HepG2 (cell line): Measurements from ENCODE around the gene TMEM98. TPM values are rescaled to one million over a fixed set of nuclear protein-coding genes. Genes with fewer than 3 reads are reported as not detected.

Source experiments
- GATAD1 ChIP-seq: IDR thresholded peaks from 2 replicates; pipeline ENCODE4 v1.6.1; 2016; ENCODE audit warnings: missing genetic modification reagents, missing compliant biosample characterization
- GMEB1 ChIP-seq: sonication (generic); formaldehyde crosslinking; IDR thresholded peaks from 2 replicates; pipeline ENCODE4 v1.5.1; 2020; ENCODE audit warnings: missing genetic modification reagents, mild to moderate bottlenecking, borderline replicate concordance
- JUN ChIP-seq: sonication (generic); formaldehyde crosslinking; IDR thresholded peaks from 2 replicates; pipeline ENCODE4 v1.4.0; 2020; ENCODE audit warnings: mild to moderate bottlenecking, missing genetic modification reagents
- KAT7 ChIP-seq: IDR thresholded peaks from 2 replicates; pipeline ENCODE4 v1.6.1; 2018; ENCODE audit warnings: borderline replicate concordance, missing compliant biosample characterization
- NAIF1 ChIP-seq: sonication (generic); formaldehyde crosslinking; IDR thresholded peaks from 2 replicates; pipeline ENCODE4 v1.5.0; 2020; ENCODE audit warnings: mild to moderate bottlenecking, missing genetic modification reagents, borderline replicate concordance
- NFE2L2 ChIP-seq: fragments of 150-350 bp; IDR thresholded peaks from 2 replicates; pipeline ENCODE4 v1.6.1; 2014; ENCODE audit warnings: low read length
- NFRKB ChIP-seq: fragments of 450-650 bp; IDR thresholded peaks from 2 replicates; pipeline ENCODE4 v1.6.1; 2017
- REXO4 ChIP-seq: sonication (generic); formaldehyde crosslinking; IDR thresholded peaks from 2 replicates; pipeline ENCODE4 v1.8.0; 2022; ENCODE audit warnings: missing genetic modification reagents, mild to moderate bottlenecking, borderline replicate concordance
- SNAPC2 ChIP-seq: sonication (generic); formaldehyde crosslinking; IDR thresholded peaks from 2 replicates; pipeline ENCODE4 v1.8.1; 2022; ENCODE audit warnings: mild to moderate bottlenecking, missing genetic modification reagents
- ZMAT3 ChIP-seq: sonication (generic); formaldehyde crosslinking; conservative IDR thresholded peaks from 2 replicates; pipeline ENCODE4 v1.7.0; 2021; ENCODE audit warnings: missing genetic modification reagents
- ZMAT5 ChIP-seq: sonication (generic); formaldehyde crosslinking; IDR thresholded peaks from 2 replicates; pipeline ENCODE4 v1.5.0; 2020; ENCODE audit warnings: mild to moderate bottlenecking, low read depth, missing genetic modification reagents, borderline replicate concordance
- ZNF431 ChIP-seq: sonication (generic); formaldehyde crosslinking; IDR thresholded peaks from 2 replicates; pipeline ENCODE4 v1.9.0; 2022; ENCODE audit warnings: missing genetic modification reagents, low read depth, mild to moderate bottlenecking, borderline replicate concordance
- ZNF547 ChIP-seq: sonication (generic); formaldehyde crosslinking; IDR thresholded peaks from 2 replicates; pipeline ENCODE4 v1.5.1; 2020; ENCODE audit warnings: mild to moderate bottlenecking, missing genetic modification reagents
- ZNF589 ChIP-seq: sonication (generic); formaldehyde crosslinking; conservative IDR thresholded peaks from 2 replicates; pipeline ENCODE4 v1.8.0; 2022; ENCODE audit warnings: mild to moderate bottlenecking, moderate library complexity, missing genetic modification reagents
- ZNF768 ChIP-seq: sonication (generic); formaldehyde crosslinking; IDR thresholded peaks from 2 replicates; pipeline ENCODE4 v1.4.0; 2020; ENCODE audit warnings: missing genetic modification reagents
- ZNF776 ChIP-seq: sonication (generic); formaldehyde crosslinking; IDR thresholded peaks from 2 replicates; pipeline ENCODE4 v1.4.0; 2020; ENCODE audit warnings: mild to moderate bottlenecking, missing genetic modification reagents
- polyA plus RNA-seq, 8 experiments: library from polyadenylated mRNA; depleted of rRNA in 3 of 8; stranded (reverse) in 7 of 8; unstranded in 1 of 8; fragments of >200 nt; fragmentation: Illumina TruSeq in 4 of 8; extraction: Trizol in 4 of 8; gene quantifications; 2 replicates each; pipeline versions ENCODE4 v1.2.1 to v1.2.3, GENCODE V29; 2011 to 2016; ENCODE audit warnings: low read depth in 4 of 8, missing spikeins in 1 of 8, mixed read lengths in 1 of 8; ENCODE audit not compliant: insufficient read depth in 1 of 8
- total RNA-seq, 5 experiments: library from RNA; depleted of rRNA; stranded (reverse); fragments of >200 nt; fragmentation: Illumina TruSeq; extraction: Trizol; gene quantifications; 2 replicates each; pipeline ENCODE4 v1.2.3, GENCODE V29; 2016; ENCODE audit warnings: low read depth in 1 of 5
- TF ChIP-seq, protein P1 (sequence below): IDR thresholded peaks from 2 replicates; pipeline ENCODE4 v1.6.1; 2016; ENCODE audit warnings: low read depth, control low read depth
- TF ChIP-seq, protein P2 (sequence below): sonication (generic); formaldehyde crosslinking; IDR thresholded peaks from 2 replicates; pipeline ENCODE4 v1.8.1; 2023; ENCODE audit warnings: mild to moderate bottlenecking, missing genetic modification reagents
- TF ChIP-seq, protein P3 (sequence below): sonication (generic); formaldehyde crosslinking; IDR thresholded peaks from 2 replicates; pipeline ENCODE4 v1.8.1; 2023; ENCODE audit warnings: mild to moderate bottlenecking, missing genetic modification reagents
- TF ChIP-seq, protein P4 (sequence below): sonication (generic); formaldehyde crosslinking; IDR thresholded peaks from 2 replicates; pipeline ENCODE4 v1.4.0; 2020; ENCODE audit warnings: missing genetic modification reagents, borderline replicate concordance

Gene TMEM98
- total and polyA plus RNA-seq, 2 of the 13 experiments (the other 11 are each of a cell fraction or from before 2014, with no cell fraction given): 103 to 175 TPM

DNA sequence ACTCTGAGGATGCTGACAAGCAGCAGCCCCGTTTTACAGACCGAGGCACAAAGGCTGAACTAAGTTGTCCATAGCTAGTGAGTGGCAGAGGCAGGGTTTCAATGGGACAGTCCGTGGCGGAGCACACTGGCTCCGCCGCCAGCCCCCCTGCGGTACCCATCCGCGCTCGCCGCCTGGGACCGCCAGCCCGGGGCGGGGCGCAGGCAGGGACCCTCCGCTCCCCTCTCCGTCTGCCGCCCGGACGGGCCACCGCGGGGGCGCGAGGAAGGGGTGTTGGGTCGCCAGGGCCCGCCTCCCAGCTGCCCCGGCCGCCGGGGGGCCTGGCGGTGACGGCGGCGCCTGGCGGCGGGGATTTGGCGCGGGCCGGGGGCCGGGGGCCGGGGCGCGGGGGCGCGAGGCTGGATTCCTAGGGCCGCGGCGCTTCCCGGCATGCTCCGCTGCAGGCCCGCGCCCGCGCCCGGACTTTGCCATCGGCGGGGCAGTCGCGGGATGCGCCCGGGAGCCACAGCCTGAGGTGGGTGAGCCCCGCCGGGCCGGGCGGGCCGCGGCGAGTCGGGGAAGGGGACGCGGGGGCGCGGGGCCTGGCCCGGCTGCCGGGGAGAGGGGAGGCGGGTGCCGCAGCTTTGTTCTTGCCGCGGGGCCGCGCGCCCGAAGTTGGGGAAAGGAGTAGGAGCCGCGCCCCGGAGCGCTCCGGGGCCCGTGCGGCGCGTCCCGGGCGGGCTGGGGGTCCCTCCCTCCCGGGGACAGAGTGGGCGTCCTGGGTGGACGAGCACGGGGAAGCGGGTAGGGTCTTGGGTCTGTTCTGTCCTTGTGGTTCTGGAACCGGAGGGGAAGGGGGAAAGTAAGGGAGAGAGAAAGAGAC, at the start of gene TMEM98 (continued):
- TF ChIP-seq ZNF776 (CRISPR knock-in tag) (0 out of 2 replicates have a peak, but pooled peaks have one; percentile 50), REXO4 (CRISPR knock-in tag) (no peak), GMEB1 (CRISPR knock-in tag) (no peak), KAT7 (CRISPR knock-in tag) (no peak), JUN (no peak), ZMAT3 (CRISPR knock-in tag) (no peak), NFE2L2 (no peak), ZNF431 (no peak), ZMAT5 (CRISPR knock-in tag) (no peak), ZNF768 (CRISPR knock-in tag) (0 out of 2 replicates have a peak, but pooled peaks have one; percentile 15), GATAD1 (no peak), SNAPC2 (CRISPR knock-in tag) (no peak), ZNF547 (CRISPR knock-in tag) (no peak), NFRKB (no peak), NAIF1 (no peak), ZNF589 (no peak)
- TF ChIP-seq, protein P1, sequence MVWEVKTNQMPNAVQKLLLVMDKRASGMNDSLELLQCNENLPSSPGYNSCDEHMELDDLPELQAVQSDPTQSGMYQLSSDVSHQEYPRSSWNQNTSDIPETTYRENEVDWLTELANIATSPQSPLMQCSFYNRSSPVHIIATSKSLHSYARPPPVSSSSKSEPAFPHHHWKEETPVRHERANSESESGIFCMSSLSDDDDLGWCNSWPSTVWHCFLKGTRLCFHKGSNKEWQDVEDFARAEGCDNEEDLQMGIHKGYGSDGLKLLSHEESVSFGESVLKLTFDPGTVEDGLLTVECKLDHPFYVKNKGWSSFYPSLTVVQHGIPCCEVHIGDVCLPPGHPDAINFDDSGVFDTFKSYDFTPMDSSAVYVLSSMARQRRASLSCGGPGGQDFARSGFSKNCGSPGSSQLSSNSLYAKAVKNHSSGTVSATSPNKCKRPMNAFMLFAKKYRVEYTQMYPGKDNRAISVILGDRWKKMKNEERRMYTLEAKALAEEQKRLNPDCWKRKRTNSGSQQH (CRISPR knock-in tag): no peak
- TF ChIP-seq, protein P2, sequence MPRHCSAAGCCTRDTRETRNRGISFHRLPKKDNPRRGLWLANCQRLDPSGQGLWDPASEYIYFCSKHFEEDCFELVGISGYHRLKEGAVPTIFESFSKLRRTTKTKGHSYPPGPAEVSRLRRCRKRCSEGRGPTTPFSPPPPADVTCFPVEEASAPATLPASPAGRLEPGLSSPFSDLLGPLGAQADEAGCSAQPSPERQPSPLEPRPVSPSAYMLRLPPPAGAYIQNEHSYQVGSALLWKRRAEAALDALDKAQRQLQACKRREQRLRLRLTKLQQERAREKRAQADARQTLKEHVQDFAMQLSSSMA (CRISPR knock-in tag): no peak
- TF ChIP-seq, protein P3, sequence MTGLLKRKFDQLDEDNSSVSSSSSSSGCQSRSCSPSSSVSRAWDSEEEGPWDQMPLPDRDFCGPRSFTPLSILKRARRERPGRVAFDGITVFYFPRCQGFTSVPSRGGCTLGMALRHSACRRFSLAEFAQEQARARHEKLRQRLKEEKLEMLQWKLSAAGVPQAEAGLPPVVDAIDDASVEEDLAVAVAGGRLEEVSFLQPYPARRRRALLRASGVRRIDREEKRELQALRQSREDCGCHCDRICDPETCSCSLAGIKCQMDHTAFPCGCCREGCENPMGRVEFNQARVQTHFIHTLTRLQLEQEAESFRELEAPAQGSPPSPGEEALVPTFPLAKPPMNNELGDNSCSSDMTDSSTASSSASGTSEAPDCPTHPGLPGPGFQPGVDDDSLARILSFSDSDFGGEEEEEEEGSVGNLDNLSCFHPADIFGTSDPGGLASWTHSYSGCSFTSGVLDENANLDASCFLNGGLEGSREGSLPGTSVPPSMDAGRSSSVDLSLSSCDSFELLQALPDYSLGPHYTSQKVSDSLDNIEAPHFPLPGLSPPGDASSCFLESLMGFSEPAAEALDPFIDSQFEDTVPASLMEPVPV: no peak
- TF ChIP-seq, protein P4, sequence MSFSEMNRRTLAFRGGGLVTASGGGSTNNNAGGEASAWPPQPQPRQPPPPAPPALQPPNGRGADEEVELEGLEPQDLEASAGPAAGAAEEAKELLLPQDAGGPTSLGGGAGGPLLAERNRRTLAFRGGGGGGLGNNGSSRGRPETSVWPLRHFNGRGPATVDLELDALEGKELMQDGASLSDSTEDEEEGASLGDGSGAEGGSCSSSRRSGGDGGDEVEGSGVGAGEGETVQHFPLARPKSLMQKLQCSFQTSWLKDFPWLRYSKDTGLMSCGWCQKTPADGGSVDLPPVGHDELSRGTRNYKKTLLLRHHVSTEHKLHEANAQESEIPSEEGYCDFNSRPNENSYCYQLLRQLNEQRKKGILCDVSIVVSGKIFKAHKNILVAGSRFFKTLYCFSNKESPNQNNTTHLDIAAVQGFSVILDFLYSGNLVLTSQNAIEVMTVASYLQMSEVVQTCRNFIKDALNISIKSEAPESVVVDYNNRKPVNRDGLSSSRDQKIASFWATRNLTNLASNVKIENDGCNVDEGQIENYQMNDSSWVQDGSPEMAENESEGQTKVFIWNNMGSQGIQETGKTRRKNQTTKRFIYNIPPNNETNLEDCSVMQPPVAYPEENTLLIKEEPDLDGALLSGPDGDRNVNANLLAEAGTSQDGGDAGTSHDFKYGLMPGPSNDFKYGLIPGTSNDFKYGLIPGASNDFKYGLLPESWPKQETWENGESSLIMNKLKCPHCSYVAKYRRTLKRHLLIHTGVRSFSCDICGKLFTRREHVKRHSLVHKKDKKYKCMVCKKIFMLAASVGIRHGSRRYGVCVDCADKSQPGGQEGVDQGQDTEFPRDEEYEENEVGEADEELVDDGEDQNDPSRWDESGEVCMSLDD: 0 out of 2 replicates have a peak, but pooled peaks have one; percentile 34
- TF ChIP-seq, all 625 proteins: peak for 51
